ENCODE data around the gene HOXB8.

The HOXB8 gene

GRCh38 chr17:48624544-48625494 lies 9.7 kb upstream of the HOXB8 start:
- DNase-seq = no peak
- no peak for ATAC-seq

DNA sequence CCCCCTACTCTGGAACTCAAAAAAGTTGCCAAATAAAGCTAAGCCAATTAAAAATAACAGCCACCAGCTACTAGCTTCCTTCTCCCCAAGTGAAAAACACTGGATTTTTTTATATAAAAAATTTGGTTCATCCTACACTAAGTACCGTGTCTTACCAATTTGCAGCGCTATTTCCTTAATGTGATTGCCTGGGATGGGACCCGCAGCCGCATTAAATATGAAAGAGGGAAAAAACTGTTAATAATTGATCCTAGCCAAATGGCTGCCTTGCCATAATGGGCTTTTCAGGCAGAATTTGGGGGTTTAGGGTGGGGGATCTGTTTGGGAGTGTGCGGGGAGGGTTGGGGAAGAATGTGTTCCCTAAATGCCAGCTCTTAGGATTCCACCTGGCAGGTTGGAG lies 9.0 kb upstream of the HOXB8 start:
- no peak for DNase-seq
- ATAC-seq = no peak

DNA sequence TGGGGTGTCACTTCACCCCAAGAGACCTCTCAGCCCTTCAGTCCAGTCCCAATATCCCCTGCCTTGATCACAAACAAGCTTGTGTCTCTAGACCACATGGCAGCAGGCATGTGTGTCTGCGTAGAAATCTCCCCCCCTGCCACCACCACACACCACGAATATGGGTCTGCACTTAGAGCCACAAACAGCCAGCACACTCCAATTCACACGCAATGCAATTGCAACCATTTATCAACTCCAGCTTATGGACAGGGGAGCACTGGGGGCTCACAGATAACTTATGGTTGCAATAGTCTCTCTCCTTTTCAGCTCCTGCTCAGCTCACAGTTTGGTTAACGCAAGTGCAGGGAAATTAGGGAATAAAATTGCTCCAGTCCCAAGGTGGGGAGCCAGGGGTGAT lies 8.5 kb upstream of the HOXB8 start:
- no peak for DNase-seq
- ATAC-seq = no peak

DNA sequence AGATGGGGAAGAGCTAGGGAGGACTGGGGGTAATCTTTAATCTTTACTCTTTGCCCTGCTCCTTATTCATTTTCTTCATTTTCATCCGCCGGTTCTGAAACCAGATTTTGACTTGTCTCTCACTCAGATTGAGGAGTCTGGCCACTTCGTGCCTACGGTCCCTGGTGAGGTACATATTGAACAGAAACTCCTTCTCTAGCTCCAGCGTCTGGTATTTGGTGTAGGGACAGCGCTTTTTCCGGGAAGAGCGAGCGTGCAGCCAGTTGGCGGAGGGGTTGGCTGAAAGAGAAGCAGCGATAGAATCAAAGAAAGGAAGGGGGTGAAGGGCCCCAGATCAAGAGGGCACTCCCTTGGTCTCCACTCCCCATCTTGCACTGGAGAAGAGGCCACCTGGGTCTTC lies 7.8 kb upstream of the HOXB8 start:
- no peak for DNase-seq
- ATAC-seq = no peak

- DNase-seq = no peak
Measured at GRCh38 chr17:48621410-48622392, 6.6 kb upstream of the HOXB8 start.

DNA sequence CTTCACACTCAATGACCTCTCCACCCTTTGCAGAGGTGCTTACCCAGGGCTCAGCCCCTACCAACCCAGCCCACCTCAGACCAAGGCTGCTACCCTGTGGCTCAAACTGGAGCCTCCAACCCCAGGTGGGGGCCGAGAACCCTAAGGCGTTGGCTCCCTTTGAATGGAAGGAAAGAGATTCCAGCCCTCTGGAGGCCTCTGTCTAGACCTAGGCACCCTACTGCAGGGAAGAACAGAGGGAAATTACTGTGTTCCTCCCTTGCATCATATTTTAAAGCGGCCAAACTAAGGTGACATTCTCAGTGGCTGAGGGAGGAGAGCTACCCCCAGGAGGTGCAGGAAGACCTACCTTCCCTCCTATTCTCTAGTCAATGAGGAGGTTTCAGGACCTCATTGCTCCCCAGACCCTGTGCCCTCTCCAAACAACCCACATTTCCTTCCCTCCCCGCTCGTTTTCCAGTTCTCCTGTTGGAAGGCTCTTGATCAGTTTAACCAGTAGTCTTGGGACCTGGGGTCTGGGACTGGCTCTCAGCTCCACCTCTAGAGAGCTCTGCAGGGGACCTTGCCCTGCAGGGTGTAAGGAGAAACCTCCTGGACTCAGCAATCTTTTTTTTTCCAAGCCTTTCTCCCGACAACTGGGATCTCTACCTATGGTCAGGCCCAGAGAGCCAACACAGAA lies 5.5 kb upstream of the HOXB8 start:
- ATAC-seq (no peak), DNase-seq (no peak)

More at GRCh38 chr17:48621410-48622392, 6.6 kb upstream of the HOXB8 start:
- ATAC-seq = no peak

- DNase-seq (no peak), ATAC-seq (no peak)
Measured at GRCh38 chr17:48619826-48620449, 4.8 kb upstream of the HOXB8 start.

GRCh38 chr17:48618256-48618896 lies 3.3 kb upstream of the HOXB8 start:
- DNase-seq (peak; percentile 90), ATAC-seq (peak; percentile 42)

- DNase-seq (no peak), ATAC-seq (no peak)
Measured at GRCh38 chr17:48617471-48618255, 2.6 kb upstream of the HOXB8 start.

DNA sequence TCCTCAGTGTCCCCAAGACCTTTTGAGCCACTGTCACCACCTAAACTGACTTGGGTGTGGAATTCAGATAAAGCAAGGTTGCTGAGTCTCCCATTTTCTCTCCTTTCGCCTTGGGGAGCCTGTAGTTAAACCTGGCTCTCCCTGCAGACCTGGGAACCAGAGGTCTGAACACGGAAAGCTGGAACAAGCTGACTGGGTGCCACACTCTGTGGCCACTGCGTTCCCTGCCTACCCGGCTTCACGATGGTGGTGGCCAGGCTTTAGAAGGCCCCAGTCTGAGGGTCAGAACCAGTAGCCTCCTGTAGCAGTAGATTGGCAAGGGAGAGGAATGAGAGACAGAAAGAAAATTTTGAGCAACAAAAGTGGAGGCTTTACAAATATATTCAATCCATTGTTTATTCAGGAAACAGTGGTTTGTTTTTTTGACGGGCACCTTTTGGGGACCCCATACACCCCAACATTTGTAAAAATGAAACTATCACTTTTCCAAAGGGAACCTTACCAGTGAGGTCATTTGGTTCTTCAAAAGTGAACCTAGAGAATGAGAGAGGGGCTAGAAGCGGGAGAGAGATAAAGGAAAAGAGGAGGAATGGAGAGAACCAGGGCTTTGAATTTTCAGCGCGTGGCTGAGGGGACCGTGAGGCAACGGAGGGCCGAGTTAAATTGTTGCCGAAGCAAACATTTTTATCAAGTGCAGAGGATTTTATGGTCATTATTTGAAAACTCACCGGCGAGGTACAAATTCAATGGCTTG lies 1.8 kb upstream of the HOXB8 start:
- DNase-seq (no peak), ATAC-seq (no peak)

GRCh38 chr17:48615963-48616716 lies 1.0 kb upstream of the HOXB8 start:
- ATAC-seq (no peak), DNase-seq (no peak)

- peak; percentile 30 for DNase-seq
- no peak for ATAC-seq
Measured at GRCh38 chr17:48613862-48614694, 1.0 kb downstream of the HOXB8 start.

DNA sequence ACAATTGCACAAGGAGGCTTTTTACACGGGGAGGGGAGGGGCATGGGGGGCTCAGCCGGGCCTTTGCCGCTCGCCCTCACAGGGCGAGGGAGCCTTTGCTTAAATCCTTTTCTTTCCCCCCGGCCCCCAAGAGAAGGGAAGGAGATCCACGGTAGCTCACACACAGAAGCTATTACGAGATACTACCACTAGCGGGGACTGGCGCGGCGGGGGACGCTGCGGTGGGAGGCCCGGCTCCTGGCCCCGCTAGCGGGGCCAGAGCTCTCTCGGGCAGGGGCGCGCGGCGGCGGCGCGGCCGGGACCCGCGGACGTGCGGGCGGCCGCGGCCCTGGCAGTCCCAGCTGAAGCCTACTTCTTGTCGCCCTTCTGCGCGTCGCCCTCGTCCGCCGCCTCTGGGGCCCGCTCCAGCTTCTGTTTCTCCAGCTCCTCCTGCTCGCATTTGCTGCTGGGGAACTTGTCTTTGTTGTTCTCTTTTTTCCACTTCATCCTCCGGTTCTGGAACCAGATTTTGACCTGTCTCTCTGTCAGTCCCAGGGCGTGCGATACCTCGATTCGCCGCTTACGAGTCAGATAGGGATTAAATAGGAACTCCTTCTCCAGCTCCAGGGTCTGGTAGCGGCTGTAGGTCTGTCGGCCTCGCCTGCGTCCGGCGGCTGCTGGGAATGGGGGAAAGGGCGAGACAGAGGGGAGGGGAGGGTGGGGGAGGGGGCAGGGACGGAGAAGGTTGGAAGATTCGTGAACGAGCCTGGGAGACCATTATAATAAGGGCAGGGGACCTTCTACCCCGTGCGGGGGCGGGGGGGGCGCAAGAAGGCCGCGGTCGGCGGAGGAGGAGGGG lies 2.0 kb downstream of the HOXB8 start:
- DNase-seq (peak; percentile 53), ATAC-seq (peak; percentile 53)

DNA sequence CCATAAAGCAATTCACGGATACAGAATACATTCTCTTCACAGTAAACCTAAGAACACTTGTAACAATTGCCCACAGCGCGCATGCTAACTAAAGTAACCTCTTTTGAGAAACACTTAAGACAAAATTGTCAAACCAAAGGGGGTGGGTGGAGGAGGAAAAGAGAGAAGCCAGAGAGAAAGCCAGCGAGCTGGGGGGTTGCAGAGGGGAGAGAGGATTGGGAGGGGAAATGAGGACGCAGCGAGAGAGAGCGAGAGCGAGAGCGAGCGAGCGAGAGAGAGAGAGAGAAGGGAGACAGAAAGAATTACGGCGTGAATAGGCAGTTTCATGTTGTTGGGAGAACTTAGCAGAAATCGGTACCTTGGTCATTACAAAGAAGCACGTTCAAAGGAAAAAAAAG lies 2.6 kb downstream of the HOXB8 start:
- ATAC-seq (no peak), DNase-seq (no peak)

DNA sequence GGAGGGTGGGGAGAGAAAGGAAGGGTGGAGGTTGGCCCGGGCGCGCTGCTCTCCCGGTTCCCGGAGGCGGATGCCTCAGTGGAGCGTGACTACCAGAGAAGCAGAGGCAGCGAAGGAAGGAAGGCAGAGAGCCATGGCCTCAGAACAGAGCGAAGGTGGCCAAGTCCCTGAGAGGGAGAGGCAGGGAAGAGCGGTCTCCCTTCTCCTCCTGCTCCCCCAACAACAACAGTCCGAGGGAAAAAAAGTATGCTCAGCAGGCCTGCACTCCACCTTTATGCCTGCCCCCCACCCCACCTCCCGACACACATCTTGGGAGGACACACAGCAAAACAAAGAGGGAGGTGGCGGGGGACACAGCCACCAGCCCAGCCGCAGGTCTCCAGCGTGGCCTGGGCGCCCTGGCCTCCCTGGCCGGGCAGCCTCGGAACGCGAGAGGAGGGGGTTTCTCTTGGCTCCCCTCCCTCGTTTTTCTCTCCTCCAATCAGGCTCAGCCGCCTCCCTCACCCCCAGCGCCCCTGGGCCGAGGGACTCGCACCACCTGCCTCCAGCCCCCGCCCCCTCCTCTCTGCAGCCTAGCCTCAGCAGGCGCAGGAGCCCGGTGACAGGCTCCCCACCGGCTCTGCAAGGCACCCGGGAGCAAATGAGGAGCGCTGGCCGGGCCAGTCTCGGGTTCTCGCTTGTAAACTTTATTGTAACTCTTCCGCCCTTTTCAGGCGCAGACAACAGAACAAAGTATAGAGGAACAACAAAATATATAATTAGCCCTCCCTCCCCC lies 3.2 kb downstream of the HOXB8 start:
- DNase-seq = peak; percentile 31

DNA sequence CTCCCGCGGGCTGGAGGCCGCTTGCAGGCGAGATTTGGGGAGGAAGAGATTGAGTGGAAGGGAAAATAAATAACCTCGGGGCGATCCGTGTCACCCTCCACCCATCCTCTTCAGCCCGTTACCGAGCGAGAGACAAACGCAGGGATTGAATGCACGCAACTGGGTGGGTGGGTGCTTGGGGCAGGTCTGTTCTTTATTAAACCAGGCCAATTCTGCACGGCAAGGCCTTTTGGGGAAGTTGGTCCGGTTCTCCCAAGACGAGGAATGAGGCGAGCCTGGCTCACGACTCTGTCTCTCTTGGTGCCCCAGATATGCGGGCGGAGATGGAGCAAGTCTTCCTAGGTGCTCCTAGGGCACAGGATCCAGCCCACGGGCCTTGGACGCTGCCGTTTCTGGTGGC lies 3.9 kb downstream of the HOXB8 start:
- no peak for ATAC-seq
- DNase-seq = no peak

More for the DNA sequence above, 3.2 kb downstream of the HOXB8 start:
- ATAC-seq = no peak

All from stimulated activated naive CD8-positive, alpha-beta T cell treated with anti-CD3 and anti-CD28 coated beads, Interleukin-15, Interleukin-2, amounts not matched to agents 100 U/mL and 50 U/mL, for 24 hours (primary cell).